Activated gamma-delta T cell treated with anti-CD3 and anti-CD28 coated beads, Interleukin-2, amount 50 U/mL, for 16 hours (primary cell): Measurements from ENCODE around the gene PI4KB.
"Not testable (repeated sequence)": the region's sequence is repeated elsewhere in the genome, so short reads cannot be mapped to it uniquely, and the experiment has no call there.

Experiments
- DNase-seq: peaks from one replicate; pipeline ENCODE4 v3.0.0-alpha.2; 2020; ENCODE audit warnings: low read depth

The PI4KB gene

DNA sequence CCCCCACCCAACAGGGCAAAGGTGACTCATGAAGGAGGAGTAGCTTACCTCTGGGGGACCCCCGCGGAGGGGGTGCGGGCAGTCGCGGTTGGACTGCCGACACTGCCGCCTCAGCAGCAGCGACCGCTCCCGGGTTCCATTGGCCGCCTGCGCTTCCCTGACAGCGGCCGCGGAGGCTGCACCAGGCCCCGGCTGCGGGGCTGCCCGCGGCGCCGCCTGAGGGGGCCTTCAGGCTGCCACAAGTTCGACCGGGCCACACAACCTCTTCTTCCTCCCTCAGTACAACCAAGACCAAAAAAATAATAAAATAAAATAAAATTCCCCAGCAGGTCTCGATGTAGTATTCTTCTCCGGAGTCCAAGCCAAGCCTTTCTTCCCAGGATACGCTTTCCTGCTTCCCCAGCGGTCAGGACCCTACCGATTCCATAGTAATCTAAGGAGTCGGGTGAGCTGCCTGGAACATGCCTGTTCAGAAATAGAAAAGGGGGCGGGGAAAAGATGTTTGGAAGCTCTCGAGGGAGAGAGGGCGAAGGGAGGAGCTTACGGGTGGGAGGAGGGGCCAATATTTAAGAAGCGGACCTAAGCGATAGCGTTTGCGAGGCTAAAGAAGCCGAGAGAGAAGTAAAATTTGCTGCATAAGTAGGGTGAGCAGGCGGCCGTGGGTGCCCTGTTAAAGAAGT is at the start of gene PI4KB:
TSS of gene PI4KB (minus strand) at position 194 of the 680 bp plus-strand sequence. CDS start 10,935 bp downstream, outside the sequence.
- peak; percentile 82 for DNase-seq

DNA sequence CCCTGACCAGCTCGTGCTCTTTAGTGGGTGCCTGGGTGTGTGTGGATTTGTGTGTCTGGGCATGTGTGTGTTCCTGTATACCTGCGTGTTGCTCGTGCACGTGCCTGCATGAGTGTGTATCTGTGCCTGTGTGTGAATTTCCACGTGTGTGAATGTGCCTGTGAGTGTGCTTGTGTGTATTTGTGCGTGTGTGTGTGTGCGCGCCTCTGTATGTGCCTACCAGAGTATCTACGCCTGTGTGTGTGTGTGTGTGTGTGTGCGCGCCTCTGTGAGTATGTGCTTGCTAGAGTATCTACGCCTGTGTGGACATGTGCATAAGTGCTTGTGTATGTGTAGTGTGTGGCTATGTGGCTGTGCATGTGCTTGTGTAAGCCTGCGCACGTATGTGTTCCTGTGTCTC is 46.0 kb upstream of the PI4KB start:
- no peak for DNase-seq

DNA sequence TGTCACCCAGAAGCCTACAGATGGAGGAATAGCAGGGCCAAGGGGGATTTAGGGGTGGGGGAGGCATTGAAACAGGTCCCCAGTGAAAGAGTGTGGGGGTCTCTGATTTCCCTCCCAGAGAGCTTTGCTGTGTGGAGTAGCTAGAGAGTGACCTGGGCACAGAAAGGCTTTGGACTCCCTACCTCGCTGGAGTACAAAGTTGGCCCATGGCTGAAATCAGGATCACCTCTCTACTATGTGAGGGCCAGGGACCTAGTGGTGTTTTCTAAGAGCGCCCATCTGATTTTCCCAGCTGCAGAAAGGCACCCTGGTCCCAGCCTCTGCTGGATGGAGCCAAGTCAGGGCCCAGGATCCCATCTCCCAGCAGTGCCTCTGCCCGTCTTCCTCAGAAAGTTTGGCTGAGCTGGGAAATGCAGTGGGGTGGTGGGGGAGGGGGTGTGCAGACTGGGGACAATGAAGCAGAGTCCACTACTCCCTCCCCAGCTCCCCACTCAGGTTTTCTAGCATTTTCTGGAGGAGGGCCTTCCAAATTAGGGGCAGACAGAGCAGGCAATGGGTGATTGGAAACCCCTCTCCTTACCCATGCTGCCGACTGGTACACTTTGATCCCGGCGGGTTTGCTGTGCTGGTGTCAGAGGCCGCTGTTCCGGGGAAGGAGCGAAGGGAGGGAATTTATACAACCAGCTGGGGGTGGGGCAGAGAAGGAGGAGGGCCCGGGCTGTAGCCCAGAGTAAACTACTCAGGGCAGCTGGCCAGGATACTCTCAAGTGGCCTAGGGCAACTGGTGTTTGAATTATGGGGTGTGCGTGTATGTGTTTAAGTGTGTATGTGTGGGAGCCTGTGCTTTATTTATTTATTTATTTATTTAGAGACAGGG is 45.1 kb upstream of the PI4KB start, which contains the start of gene SELENBP1:
TSS of gene SELENBP1 (minus strand) at position 648 of the 877 bp plus-strand sequence. CDS start at position 584, 64 bp downstream.
- no peak for DNase-seq

DNA sequence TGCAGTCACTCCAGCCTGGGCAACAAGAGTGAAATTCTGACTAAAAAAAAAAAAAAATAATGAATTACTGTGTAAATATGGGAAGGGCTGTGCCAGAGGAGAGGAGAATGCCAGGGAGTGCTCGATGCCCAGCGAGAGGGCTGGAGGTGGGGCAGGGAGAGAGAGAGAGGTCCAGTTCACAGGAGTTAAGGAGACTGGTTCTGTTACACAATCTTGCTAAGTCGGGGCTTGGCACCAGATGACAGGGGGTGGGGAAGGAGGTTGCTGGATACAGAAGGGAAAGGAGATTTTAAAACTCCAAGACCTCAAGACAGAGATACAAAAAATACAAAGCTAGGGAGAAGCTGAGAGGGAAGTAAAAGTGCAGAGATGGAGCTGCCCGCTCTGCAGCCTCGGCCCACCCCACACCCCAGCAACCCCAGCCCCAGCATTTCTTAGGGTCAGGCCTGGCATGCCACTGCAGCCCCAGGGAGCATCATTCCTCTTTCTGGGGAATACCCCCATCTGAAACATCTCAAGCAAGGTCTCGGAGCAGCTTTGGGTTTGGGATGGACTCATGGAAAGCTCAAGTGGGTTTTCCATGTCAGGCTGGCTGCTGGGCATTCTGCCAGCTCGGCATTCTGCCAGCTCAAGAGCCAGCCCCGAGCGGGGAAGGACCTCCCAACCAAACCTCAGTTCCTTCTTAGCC is 44.3 kb upstream of the PI4KB start:
- no peak for DNase-seq

DNA sequence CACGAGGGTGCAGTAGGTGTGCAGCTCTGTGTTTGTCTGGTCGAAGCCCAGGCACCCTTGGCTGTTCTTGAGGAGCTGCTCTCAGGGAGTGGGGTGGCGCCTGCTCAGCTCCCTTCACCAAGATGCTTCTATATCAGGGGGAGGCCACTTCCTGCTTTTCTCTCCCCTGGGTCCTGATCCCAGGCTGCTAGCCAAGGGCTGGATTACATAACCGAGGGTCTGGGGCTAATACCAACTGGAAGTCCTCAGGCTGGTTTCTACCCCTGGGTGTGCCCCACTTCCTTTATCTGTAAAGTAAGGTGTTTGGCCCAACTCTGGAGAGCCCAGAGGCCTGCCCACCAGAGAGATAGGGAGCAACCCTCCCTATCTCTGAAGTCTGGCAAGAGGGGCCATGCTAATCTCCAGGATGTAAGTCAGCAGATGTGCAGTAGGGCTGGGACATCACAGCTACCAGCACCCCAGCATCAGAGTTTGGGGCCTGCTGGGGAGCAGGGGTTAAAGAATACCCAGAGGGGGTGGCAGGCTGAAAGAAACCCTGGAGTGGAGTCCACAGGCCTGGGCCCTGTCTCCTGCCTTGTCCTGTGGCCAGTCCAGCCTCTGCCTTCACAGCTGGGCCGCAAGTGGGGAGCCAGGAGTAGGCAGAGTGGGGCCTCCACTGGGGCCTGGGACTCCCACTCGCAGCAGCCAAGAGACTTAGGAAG is 43.1 kb upstream of the PI4KB start:
- DNase-seq = no peak

DNA sequence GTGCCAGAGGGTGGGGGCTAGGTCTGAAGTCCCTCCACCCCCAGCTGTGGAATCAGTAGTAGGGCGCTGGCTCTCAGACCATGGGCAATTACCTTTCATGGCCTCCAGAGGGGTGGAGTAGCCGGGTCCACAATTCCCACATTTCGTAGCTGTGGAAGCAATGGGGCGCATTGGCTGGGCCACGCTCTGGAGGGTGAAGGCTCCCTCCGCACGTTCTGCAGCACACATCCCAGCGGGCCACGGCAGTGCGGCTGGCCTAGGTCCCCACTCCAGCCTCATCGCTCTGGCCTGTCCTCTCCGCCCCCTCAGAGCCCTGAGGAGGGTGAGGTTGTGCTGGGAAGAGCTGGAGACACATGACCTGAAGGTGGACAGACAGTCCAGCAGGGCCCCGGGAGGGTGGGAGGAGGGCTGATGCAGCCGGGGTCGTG is 42.4 kb upstream of the PI4KB start:
- no peak for DNase-seq

DNA sequence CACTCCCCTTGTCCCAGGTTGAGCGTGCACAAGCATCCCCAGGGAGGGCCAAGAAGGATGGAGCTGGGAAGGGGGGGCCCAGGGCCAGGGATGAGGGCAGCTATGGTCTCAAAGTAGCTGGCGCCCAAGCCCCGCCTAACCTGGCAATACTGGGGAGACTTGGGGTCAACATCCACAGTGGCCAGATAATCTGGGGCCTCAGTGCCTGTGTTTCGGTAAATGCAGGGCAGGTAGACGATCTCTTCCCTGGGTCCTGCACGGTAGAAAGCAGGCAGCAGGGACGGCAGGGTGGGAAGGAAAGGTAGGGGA is 42.0 kb upstream of the PI4KB start:
- no peak for DNase-seq

DNA sequence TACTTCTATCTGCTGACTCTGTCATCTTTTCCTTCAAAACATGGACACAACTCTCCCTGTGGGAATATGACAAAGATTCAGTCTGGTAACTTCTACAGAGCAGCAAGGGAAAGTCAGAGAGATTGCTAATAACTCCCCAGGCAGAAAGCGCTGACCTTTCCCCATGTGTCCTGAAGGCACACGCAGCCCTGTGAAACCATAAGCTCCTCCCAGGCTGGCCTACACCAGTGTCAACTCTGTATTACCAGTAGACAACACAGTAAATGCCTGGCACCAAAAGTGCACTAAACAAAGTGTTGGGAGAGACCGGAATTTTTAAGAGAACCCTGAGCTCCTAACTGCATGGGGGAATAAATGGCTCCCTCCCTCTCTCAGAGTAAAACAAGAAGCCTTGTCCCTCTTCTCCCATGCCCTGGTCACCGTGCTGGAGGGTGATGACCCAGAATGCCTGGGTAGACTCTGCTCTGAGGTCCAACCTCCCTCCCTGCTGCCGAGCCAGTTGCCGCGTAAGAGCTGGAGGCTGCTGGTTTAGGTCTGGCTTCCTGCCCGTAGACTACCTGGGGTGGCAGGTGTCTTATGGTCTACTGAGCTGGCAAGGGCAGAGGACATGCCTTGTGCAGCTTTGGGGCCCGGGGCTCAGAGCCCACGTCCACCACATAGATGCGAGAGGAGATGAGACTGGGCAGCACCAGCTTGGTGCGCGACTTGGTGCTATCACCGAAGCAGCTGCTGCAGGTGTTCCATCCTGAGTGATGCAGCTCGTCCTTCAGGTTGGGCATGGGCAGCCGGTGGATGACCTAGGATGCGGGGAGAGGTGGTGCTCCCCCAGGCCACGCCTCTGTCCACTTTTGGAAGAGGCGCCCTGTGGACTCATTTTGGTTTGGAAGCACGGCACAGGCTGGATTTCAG is 41.4 kb upstream of the PI4KB start:
- no peak for DNase-seq

DNA sequence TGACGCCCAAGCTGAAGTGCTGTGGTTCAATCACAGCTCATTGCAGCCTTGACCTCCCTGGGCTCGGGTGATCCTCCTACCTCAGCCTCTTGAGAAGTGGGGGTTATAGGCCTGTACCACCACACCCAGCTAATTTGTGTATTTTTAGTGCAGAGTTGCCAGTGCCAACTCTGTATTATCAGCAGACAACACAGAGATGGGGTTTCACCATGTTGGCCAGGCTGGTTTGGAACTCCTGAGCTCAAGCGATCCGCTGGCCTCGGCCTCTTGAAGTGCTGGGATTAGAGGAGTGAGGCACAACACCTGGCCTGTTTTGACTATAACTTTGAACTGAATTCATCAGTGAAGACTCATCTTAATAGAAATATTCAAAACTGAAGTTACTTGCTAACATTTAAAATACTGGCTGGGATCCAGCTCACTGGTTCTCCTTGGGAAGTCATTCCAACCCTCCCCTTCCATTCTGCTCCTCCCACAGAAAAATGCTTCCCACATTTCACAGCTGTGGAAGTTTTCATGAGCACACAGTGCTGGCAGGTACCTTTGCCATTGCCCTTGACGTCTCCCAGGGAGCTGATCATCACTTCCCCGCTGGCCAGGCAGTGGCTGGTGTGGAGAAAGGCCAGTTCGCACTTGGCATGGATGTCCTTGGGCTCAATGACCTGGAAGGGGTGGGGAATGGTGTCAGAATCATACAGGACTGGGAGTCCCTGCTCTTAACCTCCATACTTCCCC is 40.6 kb upstream of the PI4KB start:
- no peak for DNase-seq

DNA sequence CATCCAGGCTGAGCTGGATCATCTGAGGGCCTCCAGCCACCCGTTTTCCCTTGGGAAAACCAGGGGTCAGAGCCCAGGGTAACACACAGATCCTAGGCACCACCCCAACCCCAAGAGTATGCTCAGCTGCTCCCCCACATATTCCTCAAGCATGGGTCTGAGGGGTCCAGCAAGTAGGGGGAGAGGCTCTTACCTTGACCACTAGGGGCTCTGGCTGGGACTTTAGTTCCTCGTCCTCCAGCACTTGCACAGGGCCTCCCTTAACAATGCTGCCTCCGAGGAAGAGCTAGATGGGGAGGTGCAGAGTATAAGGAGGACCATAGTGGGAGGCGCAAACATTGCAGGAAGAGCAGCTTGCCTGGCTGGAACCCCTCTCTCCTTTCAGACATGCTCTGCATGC is 37.8 kb upstream of the PI4KB start:
- no peak for DNase-seq

DNA sequence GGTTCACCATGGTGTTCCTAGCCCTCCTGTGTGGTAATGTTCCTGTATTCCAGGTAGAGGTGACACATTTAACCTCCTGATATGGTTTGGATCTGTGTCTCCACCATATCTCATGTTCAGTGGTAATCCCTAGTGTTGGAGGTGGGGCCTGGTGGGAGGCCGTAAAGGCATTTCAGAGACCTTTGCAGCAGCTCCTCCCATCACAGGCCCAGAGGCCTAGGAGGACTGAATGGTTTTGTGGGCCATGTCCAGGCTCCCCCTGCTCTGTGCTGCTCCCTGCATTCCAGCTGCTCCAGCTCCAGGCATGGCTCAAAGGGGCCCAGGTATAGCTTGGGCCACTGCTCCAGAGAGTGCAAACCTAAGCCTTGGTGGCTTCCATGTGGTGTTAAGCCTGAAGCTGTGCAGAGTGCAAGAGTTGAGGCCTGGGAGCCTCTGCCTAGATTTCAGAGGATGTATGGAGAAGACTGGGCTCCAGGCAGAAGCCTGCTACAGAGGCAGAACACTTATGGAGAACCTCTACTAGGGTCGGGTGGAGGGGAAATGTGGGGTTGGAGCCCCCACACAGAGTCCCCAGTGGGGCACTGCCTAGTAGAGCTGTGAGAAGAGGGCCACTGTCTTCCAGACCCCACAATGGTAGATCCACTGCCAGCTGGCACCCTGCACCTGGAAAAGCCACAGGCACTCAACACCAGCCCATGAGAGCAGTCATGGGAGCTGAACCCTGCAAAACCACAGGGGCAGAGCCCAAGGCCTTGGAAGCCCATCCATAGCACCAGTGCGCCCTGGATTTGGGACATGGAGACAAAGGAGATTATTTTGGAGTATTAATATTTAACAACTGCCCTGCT is 35.3 kb upstream of the PI4KB start:
- DNase-seq = no peak

DNA sequence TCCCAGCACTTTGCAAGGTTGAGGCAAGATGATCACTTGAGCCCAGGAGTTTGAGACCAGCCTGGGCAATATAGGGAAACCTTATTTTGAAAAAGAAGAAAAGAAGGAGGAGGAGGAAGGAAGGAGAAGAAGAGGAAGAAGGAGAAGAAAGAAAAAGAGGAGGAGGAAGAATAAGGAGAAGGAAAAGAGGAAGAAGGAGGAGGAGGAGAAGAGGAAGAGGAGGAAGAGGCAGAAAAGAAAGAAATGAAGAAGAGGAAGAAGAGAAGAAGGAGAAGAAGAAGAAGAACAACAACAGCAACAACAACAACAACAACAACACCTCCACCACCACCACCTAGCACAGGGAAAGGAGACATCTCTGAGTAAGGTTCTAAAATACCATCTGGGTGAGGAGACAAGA is 34.7 kb upstream of the PI4KB start:
- DNase-seq = no peak

DNA sequence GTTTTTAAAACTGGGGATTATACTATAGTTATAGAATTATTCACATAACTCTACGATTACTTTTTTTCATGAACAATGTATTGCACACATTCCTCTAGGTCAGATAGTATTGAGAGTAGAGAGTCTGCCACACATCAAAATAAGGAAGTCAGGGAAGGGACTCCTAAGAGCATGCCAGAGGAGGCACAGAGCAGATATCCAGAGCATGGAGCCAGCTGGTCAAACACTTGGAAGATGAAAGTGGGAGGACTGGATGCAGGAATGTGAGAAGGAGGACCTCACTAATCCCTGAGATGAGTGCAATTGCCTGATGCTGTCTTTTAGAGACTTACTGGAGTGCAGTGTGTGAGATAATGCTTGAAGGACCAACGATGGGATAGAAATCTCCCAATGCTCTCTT is 29.5 kb upstream of the PI4KB start:
- DNase-seq = no peak

DNA sequence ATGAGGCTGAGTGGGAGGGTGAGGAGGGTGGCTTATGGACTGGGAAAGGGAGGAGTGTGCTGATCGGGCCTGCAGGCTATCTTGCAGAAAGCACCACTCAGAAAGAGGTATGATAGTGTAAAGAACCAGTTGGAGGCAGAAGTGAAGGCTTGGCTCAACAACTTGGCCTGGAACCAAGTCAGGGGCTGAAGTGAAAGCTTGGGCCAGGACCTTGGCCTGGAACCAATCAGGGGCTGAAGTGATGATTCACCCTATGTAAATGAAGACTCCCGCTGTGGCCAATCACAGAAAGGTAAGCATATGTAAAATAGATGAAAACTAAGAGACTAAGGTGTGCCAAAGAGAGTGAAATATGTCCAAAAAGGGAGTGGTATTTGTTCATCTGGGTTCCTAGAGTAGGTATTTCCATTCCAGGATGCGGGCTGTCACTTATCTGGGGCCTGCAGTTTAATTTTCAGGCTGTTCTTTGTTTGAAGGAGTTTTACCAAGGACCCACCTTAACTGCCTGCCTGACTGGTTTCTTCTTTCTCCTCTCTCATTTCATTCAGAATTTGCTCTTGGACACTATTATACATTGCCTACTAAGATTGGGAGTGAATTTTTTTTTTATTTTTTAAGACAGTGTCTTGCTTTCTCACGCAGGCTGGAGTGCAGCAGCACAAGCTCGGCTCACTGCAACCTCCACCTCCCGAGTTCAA is 25.0 kb upstream of the PI4KB start:
- DNase-seq = no peak

DNA sequence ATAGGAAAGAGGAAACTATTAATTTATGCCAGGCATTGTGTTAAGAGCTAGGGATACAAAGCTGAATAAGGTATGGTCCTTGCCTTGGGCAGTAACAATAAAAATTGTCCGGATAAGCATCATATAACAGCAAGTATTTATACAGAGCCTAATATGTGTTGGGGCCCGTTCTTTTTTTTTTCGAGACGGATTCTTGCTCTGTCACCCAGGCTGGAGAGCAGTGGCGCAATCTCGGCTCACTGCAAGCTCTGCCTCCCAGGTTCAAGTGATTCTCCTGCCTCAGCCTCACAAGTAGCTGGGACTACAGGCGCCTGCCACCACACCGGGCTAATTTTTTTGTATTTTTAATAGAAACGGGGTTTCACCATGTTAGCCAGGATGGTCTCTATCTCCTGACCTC is 23.1 kb upstream of the PI4KB start:
- DNase-seq = not testable (repeated sequence)

DNA sequence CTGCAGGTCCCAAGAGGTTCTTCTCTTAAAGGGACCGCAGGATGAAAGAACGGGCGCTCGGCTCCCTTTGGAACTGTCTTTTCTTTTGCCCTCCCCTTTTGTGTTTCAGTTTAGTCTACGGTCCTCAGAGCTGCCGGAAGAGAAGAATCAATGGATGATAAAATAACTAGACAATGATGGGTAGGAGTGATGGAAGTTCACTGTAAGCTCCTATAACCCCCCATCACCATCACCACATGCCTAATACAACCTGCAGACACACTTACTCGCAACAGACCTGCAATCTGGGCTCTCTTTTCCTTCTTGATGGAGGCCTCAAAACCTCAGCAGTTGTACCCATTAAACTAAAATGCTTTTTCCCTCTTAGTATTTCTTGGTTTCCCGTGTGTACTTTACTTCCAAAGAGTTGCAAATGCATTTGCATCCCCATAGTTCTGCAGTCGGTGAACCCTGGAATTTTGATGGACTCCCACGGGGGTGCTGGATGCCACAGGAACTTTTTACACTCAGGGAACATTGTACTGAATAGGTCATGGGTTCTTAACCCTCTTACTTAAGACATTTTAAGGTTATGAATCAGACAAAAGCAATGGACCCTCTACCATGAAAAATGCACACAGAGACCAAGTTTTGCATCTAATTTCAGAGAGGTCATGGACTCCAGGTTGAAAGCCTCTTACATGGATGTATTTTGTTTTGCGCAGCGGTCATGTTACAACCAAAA is 20.5 kb upstream of the PI4KB start:
- DNase-seq = no peak

DNA sequence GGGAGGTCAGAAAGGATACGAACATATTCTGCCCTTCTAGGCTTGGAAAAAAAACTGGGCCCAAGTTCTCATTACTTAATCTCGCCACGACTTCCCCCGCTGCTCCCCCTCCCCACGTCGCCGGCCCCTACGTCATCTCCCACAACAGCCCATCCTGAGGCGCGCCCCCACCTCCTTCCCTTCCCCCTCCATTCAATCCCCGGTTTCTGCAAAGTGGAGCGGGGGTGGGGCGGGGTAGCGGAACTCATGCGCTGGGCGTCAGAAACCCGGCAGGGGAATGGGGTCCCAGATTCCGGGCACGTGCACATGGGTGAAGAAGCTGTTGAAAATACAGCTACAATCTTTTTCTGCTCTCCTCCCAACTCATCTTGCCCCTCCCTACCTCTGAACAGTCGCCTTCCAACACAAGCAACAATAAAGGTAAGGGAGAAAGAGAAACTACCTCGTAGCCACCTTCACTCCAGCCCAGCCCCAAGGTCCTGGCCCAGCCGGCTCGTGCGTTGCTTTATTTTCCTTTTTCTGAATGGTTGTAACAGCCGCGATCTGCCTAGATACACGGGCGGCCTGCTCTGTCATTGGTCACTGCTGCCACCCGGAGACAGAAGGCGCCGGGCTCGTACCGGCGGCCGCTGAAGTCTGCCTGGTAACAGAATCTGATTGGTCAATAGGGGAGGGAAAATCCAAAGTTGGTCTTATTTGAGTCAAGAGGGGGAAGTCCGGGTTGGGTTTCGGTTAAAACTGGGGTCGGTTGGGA is 19.7 kb upstream of the PI4KB start, which contains the start of gene RFX5:
TSS of gene RFX5 (minus strand) at position 484 of the 754 bp plus-strand sequence. CDS start 932 bp downstream, outside the sequence.
- peak; percentile 90 for DNase-seq
